Prostate gland (tissue), 2 donors: ENCODE data around the gene PIGH.

Experiments
- CTCF ChIP-seq, 4 experiments: fragments of 200-600 bp in 2 of 4; fragments of 450-650 bp in 2 of 4; sonication (generic) in 2 of 4; IDR thresholded peaks; 1 replicate in 3 of 4; 2 replicates in 1 of 4; pipeline ENCODE4 v1.5.1; 2016 to 2019; ENCODE audit warnings: antibody characterized with exemption in 4 of 4, mild to moderate bottlenecking in 2 of 4, moderate library complexity in 2 of 4
- POLR2A ChIP-seq: fragments of 450-650 bp; IDR thresholded peaks from one replicate; pipeline ENCODE4 v1.6.1; 2016; ENCODE audit warnings: antibody characterized with exemption, mild to moderate bottlenecking
- POLR2AphosphoS5 ChIP-seq: sonication (generic); formaldehyde crosslinking; IDR thresholded peaks from one replicate; pipeline ENCODE4 v1.6.1; 2017; ENCODE audit warnings: antibody characterized with exemption

- TF ChIP-seq CTCF (IDR thresholded peaks at IDR 0.05) (no peak), POLR2A (no peak), POLR2AphosphoS5 (no peak)
Measured at GRCh38 chr14:67553547-67553946, 46.5 kb downstream of the PIGH start.
